GM12878 (cell line): ENCODE measurements around the gene UNC13D. TPM values are rescaled to one million over a fixed set of nuclear protein-coding genes. Genes with fewer than 3 reads are reported as not detected.

Experiments
- ATAC-seq: fragments of 200-7000 bp; cut with Tn5 transposase; 3 replicates; pipeline ENCODE4 v1.9.1; 2020; ENCODE audit warnings: mild to moderate bottlenecking, moderate library complexity
- BruUV-seq: library from RNA; stranded (reverse); fragments of 400-500 nt; replicated peaks from 2 replicates; lab custom pipeline; 2021; lab: Mats Ljungman, UMichigan
- CTCF ChIA-PET: fragments of 300-600 bp; sonication (Branson Sonifier 250); formaldehyde crosslinking; extraction: SDS; loops from one replicate; lab custom pipeline; 2021; ENCODE audit warnings: inconsistent platforms; lab: Yijun Ruan, JAX
- POLR2A ChIA-PET: fragments of 350-600 bp; formaldehyde crosslinking; extraction: SDS; loops from one replicate; lab custom pipeline; 2021; ENCODE audit warnings: inconsistent platforms; lab: Charles Lee
- RAD21 ChIA-PET: fragments of 300-600 bp; sonication (Branson Sonifier 250); formaldehyde crosslinking; loops from one replicate; lab custom pipeline; 2023; ENCODE audit warnings: antibody characterized with exemption; ENCODE audit not compliant: unreplicated experiment; lab: Charles Lee
- SMC1A ChIA-PET: fragments of 300-600 bp; sonication (Branson Sonifier 250); formaldehyde crosslinking; loops from one replicate; lab custom pipeline; 2023; ENCODE audit not compliant: unreplicated experiment, uncharacterized antibody; lab: Charles Lee
- DNase-seq: peaks from one replicate; pipeline ENCODE4 v3.0.0-alpha.2; 2011; ENCODE audit warnings: low read depth, low spot score
- FAIRE-seq: peaks from 3 replicates; lab custom pipeline; 2011; peaks lifted over from hg19 to GRCh38; lab: Jason Lieb, UNC
- H2AFZ ChIP-seq: 2 replicates; pipeline ENCODE4 v1.6.0; 2011; ENCODE audit warnings: low read depth, low read length, control low read depth; ENCODE audit not compliant: control insufficient read depth
- H3K27ac ChIP-seq: 2 replicates; pipeline ENCODE4 v1.5.1; 2011; ENCODE audit warnings: control low read depth; ENCODE audit not compliant: control insufficient read depth, insufficient read depth
- H3K27me3 ChIP-seq, 2 experiments: replicated peaks in 1 of 2; 2 replicates each; pipeline versions ENCODE4 v1.6.0 to v1.6.1; 2011; ENCODE audit warnings: low read length in 1 of 2; ENCODE audit not compliant: control insufficient read depth in 2 of 2, insufficient read depth in 2 of 2
- H3K36me3 ChIP-seq, 2 experiments: 2 replicates each; pipeline ENCODE4 v1.5.1; 2011; ENCODE audit warnings: low read length in 1 of 2; ENCODE audit not compliant: control insufficient read depth in 2 of 2, insufficient read depth in 2 of 2
- H3K4me1 ChIP-seq: 2 replicates; pipeline ENCODE4 v1.6.1; 2011; ENCODE audit warnings: mild to moderate bottlenecking, low read length, moderate library complexity, mixed read lengths; ENCODE audit not compliant: control insufficient read depth, insufficient read depth
- H3K4me2 ChIP-seq: 2 replicates; pipeline ENCODE4 v1.6.0; 2011; ENCODE audit warnings: control low read depth; ENCODE audit not compliant: control insufficient read depth, insufficient read depth
- H3K4me3 ChIP-seq: fragments of 200-600 bp; sonication (generic); 2 replicates; pipeline ENCODE4 v1.5.1; 2016
- H3K79me2 ChIP-seq: 2 replicates; pipeline ENCODE4 v1.6.0; 2011; ENCODE audit warnings: low read length; ENCODE audit not compliant: control insufficient read depth, insufficient read depth
- H3K9ac ChIP-seq: 2 replicates; pipeline ENCODE4 v1.8.0; 2011; ENCODE audit warnings: low read length, control low read depth, mixed read lengths; ENCODE audit not compliant: control insufficient read depth, insufficient read depth
- H3K9me3 ChIP-seq: replicated peaks from 3 replicates; pipeline ENCODE4 v1.5.1; 2011; ENCODE audit warnings: mild to moderate bottlenecking, low read length; ENCODE audit not compliant: control insufficient read depth, insufficient read depth
- H4K20me1 ChIP-seq: 2 replicates; pipeline ENCODE4 v1.6.0; 2011; ENCODE audit not compliant: control insufficient read depth, insufficient read depth
- BHLHE40 ChIP-seq, 2 experiments: fragments of 450-650 bp in 1 of 2; IDR thresholded peaks; 2 replicates each; pipeline ENCODE4 v1.6.1; 2011 to 2017; ENCODE audit warnings: low read depth in 2 of 2, borderline replicate concordance in 1 of 2, improper control_type of control experiment in 1 of 2, low read length in 1 of 2, mild to moderate bottlenecking in 1 of 2
- CEBPB ChIP-seq, 2 experiments: fragments of 150-350 bp in 1 of 2; IDR thresholded peaks; 2 replicates each; pipeline ENCODE4 v1.6.1; 2012 to 2014; ENCODE audit warnings: low read depth in 2 of 2, low read length in 2 of 2, borderline replicate concordance in 1 of 2, inconsistent platforms in 1 of 2
- CREB1 ChIP-seq: IDR thresholded peaks from 2 replicates; pipeline ENCODE4 v1.6.1; 2012; ENCODE audit warnings: low read depth, mild to moderate bottlenecking, inconsistent platforms
- CUX1 ChIP-seq: IDR thresholded peaks from 2 replicates; pipeline ENCODE4 v1.6.1; 2012; ENCODE audit warnings: improper control_type of control experiment, low read depth, low read length; ENCODE audit not compliant: insufficient replicate concordance
- IKZF1 ChIP-seq: fragments of 450-650 bp; conservative IDR thresholded peaks from 2 replicates; pipeline ENCODE4 v1.6.1; 2017; ENCODE audit warnings: antibody characterized with exemption, mild to moderate bottlenecking
- POLR2A ChIP-seq: IDR thresholded peaks from 2 replicates; pipeline ENCODE4 v1.6.1; 2011; ENCODE audit warnings: low read depth, mild to moderate bottlenecking, low read length
- RUNX3 ChIP-seq: IDR thresholded peaks from 2 replicates; pipeline ENCODE4 v1.6.1; 2012; ENCODE audit warnings: low read length, inconsistent platforms
- SUZ12 ChIP-seq: fragments of 200-600 bp; sonication (generic); IDR thresholded peaks from one replicate; pipeline ENCODE4 v1.6.1; 2018; ENCODE audit warnings: antibody characterized with exemption, mild to moderate bottlenecking; ENCODE audit not compliant: unreplicated experiment
- ZBED1 ChIP-seq: IDR thresholded peaks from 2 replicates; pipeline ENCODE4 v1.6.1; 2016; ENCODE audit warnings: borderline replicate concordance
- WGBS: methylation state at CpG from one replicate; pipeline ENCODE4 v1.1.6; 2016; ENCODE audit warnings: low lambda C conversion rate; ENCODE audit not compliant: insufficient replicate concordance, insufficient coverage; ENCODE audit errors: missing lambda C conversion rate; 5-methylcytosine and 5-hydroxymethylcytosine counted together
- in situ Hi-C: fragments of 300-500 bp; cut with MboI; formaldehyde crosslinking; loops from 9 replicates; pipeline ENCODE4 v1.14.3; 2018; ENCODE audit warnings: mixed read lengths
- intact Hi-C: fragments of 100-400 bp; cut with micrococcal nuclease; formaldehyde crosslinking; loops from one replicate; pipeline ENCODE4 v1.14.2; 2022; ENCODE audit not compliant: unreplicated experiment
- polyA plus RNA-seq, 11 experiments: library from polyadenylated mRNA; depleted of rRNA in 4 of 11; unstranded in 6 of 11; stranded (reverse) in 5 of 11; fragments of >200 nt; fragmentation: Nextera tagmentation in 4 of 11; fragmentation: Illumina TruSeq in 1 of 11; extraction: Ambion mirVana in 4 of 11; extraction: Trizol in 1 of 11; gene quantifications; 1 replicate in 1 of 11; 2 replicates in 10 of 11; pipeline versions ENCODE4 v1.2.1 to v1.2.3, GENCODE V29; 2011 to 2016; ENCODE audit warnings: inconsistent platforms in 2 of 11, missing spikeins in 2 of 11, low read depth in 1 of 11
- total RNA-seq, 4 experiments: library from RNA; depleted of rRNA in 3 of 4; stranded (reverse); fragments of >200 nt in 3 of 4; fragmentation: Illumina TruSeq in 1 of 4; extraction: Trizol in 1 of 4; gene quantifications; 2 replicates each; pipeline versions ENCODE4 v1.2.1 to v1.2.3, GENCODE V29; 2013 to 2021
- TF ChIP-seq, protein P1 (sequence below): IDR thresholded peaks from 2 replicates; pipeline ENCODE4 v1.6.1; 2011; ENCODE audit warnings: borderline replicate concordance, low read depth, mild to moderate bottlenecking, moderate library complexity, low read length; ENCODE audit not compliant: insufficient read depth, poor library complexity, severe bottlenecking

UNC13D gene
- total and polyA plus RNA-seq, 10 of the 15 experiments (the other 5 are each of a cell fraction or from before 2014, with no cell fraction given) = 0.32 to 63.9 (median 25.2) TPM

DNA sequence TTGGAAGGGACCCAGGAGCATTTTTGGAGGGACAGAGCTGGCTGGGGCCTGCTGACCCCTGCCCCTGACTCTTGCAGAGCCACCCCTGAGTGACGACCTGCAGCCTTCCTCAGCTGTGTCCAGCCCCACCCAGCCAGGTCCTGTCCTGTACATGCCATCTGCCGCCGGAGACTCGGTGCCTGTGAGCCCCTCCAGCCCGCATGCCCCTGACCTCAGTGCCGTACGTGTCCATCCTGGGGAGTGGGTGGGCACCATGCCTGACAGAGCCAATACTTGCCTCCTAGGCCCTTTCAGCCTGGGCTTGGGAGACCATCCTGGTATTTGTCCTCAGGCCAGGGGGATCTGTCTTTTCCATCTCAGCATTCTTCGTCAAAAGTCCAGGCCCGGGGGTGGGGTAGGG lies 27.5 kb downstream of the UNC13D start:
- H3K4me3 ChIP-seq = no peak overlapping the region
- ChIA-PET CTCF (interaction anchor here (0.9 to 1.4 kb wide), 4 partner anchors 12 to 55 kb away, joined by 3 to 5 read pairs (median 4); no protein-coding TSS in a partner anchor), POLR2A (interaction anchor here (0.5 to 1.4 kb wide), 3 partner anchors 8 to 174 kb away, joined by 3 to 5 read pairs (median 4); no protein-coding TSS in a partner anchor), RAD21 (no interaction called here), SMC1A (no interaction called here)
- in situ Hi-C loops = no loop called here
- TF ChIP-seq CEBPB (IDR thresholded peaks at IDR 0.05; ENCODE audit: borderline replicate concordance in 1 of 2, low read depth in 2 of 2, low read length in 2 of 2) = no peak
- peak; percentile 20 for TF ChIP-seq POLR2A
- ATAC-seq = no peak
- BruUV-seq = no TSS peak
- H3K27ac ChIP-seq = no peak overlapping the region
- peaks cover 34 to 39% of the 10 kb centered on the region in 2 experiments; a peak in 3 of 4 replicates for H3K36me3 ChIP-seq
- H2AFZ ChIP-seq = no peak overlapping the region
- H3K9ac ChIP-seq = no peak overlapping the region
- H3K79me2 ChIP-seq = no peaks in the 10 kb centered on the region
- no peak overlapping the region for H3K4me2 ChIP-seq
- intact Hi-C loops = no loop called here
- DNase-seq = no peak
- H3K9me3 ChIP-seq = no peaks in the 10 kb centered on the region
- H3K4me1 ChIP-seq = no peaks in the 10 kb centered on the region
- WGBS = 95% methylated on average over 9 of the region's 9 CpGs
- FAIRE-seq = no peak
- H3K27me3 ChIP-seq = no peaks in the 10 kb centered on the region
- H4K20me1 ChIP-seq = no peaks in the 10 kb centered on the region

- Histone ChIP-seq H3K79me2 (no peaks in the 10 kb centered on the region), H3K9me3 (no peaks in the 10 kb centered on the region), H2AFZ (no peak overlapping the region), H3K4me2 (no peak overlapping the region), H4K20me1 (no peaks in the 10 kb centered on the region), H3K27me3 (no peaks in the 10 kb centered on the region), H3K9ac (no peak overlapping the region), H3K36me3 (peaks cover 33 to 37% of the 10 kb centered on the region in 2 experiments; a peak in 3 of 4 replicates), H3K4me1 (no peaks in the 10 kb centered on the region), H3K27ac (no peak overlapping the region), H3K4me3 (no peak overlapping the region)
- SMC1A ChIA-PET = no interaction called here
- no peak for DNase-seq
- WGBS = 83% methylated on average over 3 of the region's 3 CpGs
- no peak for FAIRE-seq
- in situ Hi-C loops (no loop called here), intact Hi-C loops (no loop called here)
- POLR2A ChIA-PET = interaction anchor here (0.7 to 1.4 kb wide), 2 partner anchors 12 kb away, joined by 3 read pairs; no protein-coding TSS in a partner anchor
- RAD21 ChIA-PET = interaction anchor here (0.9 kb wide), 1 partner anchor 50 kb away, joined by 3 read pairs; the partner anchor contains the start of gene GALK1
- CTCF ChIA-PET = interaction anchor here (0.5 to 1.3 kb wide), 4 partner anchors 15 to 793 kb away, joined by 3 to 4 read pairs (median 4); partner anchors contain the start of gene WBP2
- no peak for ATAC-seq
- no TSS peak for BruUV-seq
- TF ChIP-seq CREB1 = no peak
- TF ChIP-seq CUX1 = no peak
- TF ChIP-seq, protein P1, sequence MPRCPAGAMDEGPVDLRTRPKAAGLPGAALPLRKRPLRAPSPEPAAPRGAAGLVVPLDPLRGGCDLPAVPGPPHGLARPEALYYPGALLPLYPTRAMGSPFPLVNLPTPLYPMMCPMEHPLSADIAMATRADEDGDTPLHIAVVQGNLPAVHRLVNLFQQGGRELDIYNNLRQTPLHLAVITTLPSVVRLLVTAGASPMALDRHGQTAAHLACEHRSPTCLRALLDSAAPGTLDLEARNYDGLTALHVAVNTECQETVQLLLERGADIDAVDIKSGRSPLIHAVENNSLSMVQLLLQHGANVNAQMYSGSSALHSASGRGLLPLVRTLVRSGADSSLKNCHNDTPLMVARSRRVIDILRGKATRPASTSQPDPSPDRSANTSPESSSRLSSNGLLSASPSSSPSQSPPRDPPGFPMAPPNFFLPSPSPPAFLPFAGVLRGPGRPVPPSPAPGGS = no peak
- TF ChIP-seq BHLHE40 (IDR thresholded peaks at IDR 0.05; ENCODE audit: borderline replicate concordance in 1 of 2, low read depth in 2 of 2, low read length in 1 of 2) = no peak
- no peak for TF ChIP-seq RUNX3
- no peak for TF ChIP-seq ZBED1
- TF ChIP-seq IKZF1 = no peak
- TF ChIP-seq SUZ12 = no peak
These were observed 28.8 kb downstream of the UNC13D start for GRCh38 chr17:75815399-75815798.
